Activated naive CD4-positive, alpha-beta T cell (primary cell): ENCODE results near the gene PDF.
"Not testable (repeated sequence)": the region's sequence is repeated elsewhere in the genome, so short reads cannot be mapped to it uniquely, and the experiment has no call there.

ENCODE experiments used
- DNase-seq, 4 experiments: peaks; one replicate each; lab custom pipeline; 2025; lab: John Stamatoyannopoulos, UW

Gene PDF, protein sequence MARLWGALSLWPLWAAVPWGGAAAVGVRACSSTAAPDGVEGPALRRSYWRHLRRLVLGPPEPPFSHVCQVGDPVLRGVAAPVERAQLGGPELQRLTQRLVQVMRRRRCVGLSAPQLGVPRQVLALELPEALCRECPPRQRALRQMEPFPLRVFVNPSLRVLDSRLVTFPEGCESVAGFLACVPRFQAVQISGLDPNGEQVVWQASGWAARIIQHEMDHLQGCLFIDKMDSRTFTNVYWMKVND

DNA sequence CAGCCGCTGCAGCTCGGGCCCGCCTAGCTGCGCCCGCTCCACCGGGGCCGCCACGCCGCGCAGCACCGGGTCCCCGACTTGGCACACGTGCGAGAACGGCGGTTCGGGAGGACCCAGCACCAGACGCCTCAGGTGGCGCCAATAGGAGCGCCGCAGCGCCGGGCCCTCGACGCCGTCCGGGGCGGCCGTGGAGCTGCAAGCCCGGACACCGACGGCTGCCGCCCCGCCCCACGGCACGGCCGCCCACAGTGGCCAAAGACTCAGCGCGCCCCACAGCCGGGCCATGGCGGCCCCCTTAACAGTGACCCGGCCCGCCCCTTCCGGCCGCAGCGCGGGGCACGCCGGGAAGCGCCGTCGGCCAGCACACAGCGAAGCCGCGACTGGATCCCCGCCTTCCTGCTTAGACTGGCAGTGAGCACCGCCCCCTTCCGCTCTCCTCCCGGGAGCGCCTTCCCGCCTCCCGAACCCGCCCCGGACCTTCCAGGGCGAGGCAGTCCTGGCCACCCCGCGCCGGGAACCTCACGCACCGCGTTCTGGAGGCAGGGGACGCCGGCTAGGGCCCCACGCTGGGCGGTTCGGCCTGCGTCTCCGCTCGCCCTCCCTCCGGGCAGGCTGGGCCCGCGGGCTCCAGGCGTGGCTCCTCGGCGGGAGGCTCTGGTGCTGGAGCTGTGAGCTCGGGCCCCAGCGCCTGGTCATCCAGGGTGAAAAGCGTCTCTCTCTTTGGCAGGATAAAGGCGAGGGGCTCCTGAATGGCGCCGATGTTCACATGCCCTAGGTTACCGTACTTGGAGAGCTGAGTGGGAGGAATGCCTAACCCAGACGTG lies at the start of gene PDF:
TSS of gene PDF (minus strand) at position 303 of the 824 bp plus-strand sequence. CDS start at position 285, 18 bp downstream.
- peak; percentile 34 to 73 (median 62) for DNase-seq

DNA sequence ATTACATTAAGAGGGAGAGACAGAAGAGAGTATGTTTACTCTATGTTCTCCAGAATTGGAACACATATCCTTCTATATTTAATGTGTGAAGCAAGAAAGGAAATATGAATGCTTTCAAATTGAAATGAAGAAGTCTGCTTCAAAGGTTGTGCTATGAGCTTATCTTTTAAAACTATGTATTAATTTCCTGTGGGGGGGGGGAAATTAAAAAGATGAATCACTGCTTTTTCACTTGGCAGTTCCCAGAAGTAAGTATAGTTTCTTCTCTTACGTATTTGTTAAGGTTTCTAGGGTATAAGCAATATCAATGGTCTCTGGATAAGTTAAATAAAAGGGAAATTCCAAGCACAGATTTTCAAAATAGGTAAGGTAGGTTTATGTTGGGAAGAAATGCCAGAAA lies 48.4 kb upstream of the PDF start:
- DNase-seq, result no peak

DNA sequence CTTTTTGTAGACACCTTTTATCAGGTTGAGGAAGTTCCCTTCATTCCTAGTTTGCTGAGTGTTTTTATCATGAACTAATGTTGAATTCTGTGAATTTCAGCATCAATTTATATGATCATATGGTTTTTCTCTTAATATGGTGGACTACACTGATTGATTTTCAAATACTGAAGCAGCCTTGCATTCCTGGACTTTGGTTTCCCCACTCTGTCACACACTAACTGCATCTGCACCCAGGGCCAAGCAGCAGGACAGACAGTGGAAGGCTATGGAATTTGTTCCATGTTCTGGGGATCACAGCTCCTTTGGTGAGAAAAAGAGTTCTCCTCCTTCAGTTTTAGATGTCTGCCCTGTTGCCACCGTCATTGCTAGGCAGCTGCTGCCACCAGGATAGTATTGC lies 47.6 kb upstream of the PDF start:
- no peak for DNase-seq

- no peak for DNase-seq
These were observed 46.1 kb upstream of the PDF start for GRCh38 chr16:69376393-69377059.

- DNase-seq, result no peak
These were observed 42.6 kb upstream of the PDF start for GRCh38 chr16:69373019-69373418.

- no peak for DNase-seq
These were observed 41.2 kb upstream of the PDF start for GRCh38 chr16:69371564-69371963.

- no peak for DNase-seq
These were observed 38.5 kb upstream of the PDF start for GRCh38 chr16:69368866-69369265.

- no peak for DNase-seq
These were observed 37.6 kb upstream of the PDF start for GRCh38 chr16:69367980-69368379.

DNA sequence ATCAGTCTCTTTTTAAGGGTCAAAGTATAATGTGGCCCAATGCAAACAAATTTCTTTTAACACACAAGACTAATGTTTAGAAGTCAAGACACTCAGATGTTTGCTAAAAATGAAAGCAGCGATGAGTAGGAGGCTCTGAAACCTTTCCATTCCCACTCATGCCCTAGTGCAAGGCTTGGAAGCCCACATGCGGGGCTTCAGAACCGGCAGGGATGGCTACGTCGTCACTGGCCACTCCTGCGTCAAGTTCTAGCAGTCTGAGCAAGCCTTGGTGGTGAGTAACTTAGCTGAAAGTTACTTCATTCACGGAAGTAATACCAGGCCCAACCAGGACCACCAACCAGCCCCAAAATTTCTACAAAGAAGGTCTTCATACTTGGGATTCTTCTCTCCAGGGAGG lies 36.0 kb upstream of the PDF start:
- DNase-seq, result no peak

GRCh38 chr16:69365901-69366300 lies 35.5 kb upstream of the PDF start:
- DNase-seq, result no peak

GRCh38 chr16:69364088-69364487 lies 33.7 kb upstream of the PDF start:
- DNase-seq, result no peak

- no peak for DNase-seq
These were observed 32.9 kb upstream of the PDF start for GRCh38 chr16:69363281-69363717.

DNA sequence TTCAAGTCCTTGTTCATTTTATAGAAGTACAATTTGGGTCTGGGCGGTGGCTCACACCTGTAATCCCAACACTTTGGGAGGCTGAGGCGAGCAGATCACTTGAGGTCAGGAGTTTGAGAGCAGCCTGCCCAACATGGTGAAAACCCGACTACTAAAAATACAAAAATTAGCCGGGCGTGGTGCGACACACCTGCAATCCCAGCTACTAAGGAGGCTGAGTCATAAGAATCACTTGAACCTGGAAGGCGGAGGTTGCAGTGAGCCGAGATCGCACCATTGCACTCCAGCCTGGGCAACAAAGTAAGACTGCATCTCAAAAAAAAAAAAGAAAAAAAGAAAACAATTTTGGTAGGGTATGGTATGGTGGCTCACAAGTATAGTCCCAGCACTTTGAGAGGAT lies 29.7 kb upstream of the PDF start:
- DNase-seq, result not testable (repeated sequence)

GRCh38 chr16:69351309-69352027 lies 21.1 kb upstream of the PDF start, which contains the start of gene TMED6:
TSS of gene TMED6 (minus strand) at chr16:69351786. CDS start at chr16:69351753, 33 bp downstream.
- DNase-seq, result no peak

DNA sequence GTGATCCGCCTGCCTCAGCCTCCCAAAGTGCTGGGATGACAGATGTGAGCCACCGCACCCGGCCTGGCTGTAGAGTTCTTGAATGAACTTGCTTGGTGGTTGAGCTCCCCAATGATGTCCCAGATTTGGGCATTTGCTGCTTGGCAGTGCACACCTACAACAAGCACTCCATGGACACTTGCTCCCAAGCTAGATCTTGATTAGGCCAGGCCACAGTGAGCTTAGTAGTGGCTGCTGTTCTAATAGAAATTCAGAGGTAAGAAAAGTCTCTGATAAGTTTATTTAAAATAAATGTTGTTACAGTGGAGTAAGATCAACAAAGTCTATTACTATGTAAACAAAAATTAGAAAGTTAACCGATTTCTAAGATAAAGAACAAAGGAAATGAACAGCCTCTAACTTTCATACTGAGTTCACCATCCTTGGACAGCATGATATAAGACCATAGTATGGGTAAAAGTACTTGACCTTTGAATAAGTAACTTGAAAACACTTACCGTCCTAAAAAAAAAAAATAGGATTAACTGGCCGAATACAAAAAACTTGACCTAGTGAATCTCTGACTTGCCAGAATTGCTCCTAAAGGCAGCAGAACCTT lies 20.2 kb upstream of the PDF start:
- no peak for DNase-seq

DNA sequence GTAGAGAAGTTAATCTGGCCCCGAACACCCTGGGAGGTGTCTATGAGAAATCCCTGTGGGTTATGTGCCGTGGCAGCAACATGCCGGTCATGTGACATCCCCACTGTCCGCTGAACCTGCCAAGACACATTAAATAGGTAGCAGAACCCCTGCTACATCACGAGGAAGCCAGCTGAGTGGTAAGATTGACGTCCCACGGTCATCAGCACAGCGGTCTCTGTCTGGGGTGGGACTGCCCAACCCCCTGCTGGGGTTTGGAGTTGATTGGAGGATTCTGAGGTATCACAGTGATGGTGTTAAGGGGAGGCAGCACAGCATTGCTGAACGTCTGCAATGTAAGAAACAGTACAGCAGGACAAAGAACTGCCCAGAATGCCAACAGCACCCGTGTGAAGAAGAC lies 19.1 kb upstream of the PDF start:
- DNase-seq, result no peak

GRCh38 chr16:69348222-69348621 lies 17.8 kb upstream of the PDF start:
- DNase-seq, result no peak

GRCh38 chr16:69346683-69347082 lies 16.3 kb upstream of the PDF start:
- DNase-seq, result no peak

DNA sequence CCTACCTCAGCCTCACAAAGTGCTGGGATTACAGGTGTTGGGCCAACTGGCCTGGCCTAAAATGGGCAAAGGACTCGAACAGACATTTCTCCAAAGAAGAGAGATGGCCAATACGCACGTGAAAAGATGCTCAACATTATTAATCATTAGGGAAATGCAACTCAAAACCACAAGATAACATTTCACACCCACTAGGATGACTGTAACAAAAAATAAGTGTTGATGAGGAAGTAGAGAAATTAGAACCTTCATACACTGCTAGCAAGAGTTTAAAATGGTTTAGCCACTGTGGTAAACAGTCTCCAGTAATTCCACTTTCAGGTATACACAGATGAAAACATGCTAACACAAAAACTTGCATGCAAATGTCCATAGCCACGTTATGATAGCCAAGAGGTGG lies 15.5 kb upstream of the PDF start:
- no peak for DNase-seq

DNA sequence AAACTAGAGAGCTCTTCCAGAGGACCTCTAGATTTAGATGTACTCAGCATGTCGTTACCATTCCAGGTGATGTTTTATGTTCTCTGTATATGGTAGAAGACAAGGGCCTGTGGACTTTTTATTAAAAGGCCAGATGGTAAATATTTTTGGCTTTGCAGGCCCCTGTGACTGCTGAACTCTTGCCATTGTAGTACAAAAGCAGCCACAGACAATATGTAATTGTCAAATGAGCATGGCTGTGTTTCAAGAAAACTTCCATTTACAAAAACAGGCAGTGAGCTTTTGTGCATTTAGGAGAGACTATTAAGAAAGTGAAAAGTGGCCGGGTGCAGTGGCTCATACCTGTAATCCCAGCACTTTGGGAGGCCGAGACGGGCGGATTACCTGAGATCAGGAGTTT lies 13.8 kb upstream of the PDF start:
- no peak for DNase-seq

GRCh38 chr16:69340095-69340644 lies 9.8 kb upstream of the PDF start:
- DNase-seq, result no peak
